ENCODE results near the gene STXBP1.

Gene STXBP1

DNA sequence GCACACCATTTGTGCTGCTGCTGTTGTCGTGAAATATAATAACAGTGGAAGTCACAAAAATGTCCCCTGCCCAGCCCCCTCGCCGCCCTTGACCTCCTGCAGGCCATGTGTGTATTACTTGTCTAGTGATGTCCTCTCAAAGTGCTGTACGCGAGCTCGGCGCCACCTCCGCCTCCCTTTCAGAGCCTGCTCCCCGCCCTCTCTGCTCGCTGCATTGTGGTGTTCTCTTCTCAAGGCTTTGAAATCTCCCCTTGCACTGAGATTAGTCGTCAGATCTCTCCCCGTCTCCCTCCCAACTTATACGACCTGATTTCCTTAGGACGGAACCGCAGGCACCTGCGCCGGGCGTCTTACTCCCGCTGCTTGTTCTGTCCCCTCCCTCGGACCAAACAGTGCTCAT is 80.0 kb downstream of the STXBP1 start:
- Mint-ChIP-seq H3K27ac (no peak overlapping the region), H3K4me3 (no peak overlapping the region), H3K27me3 (ENCODE audit: low read depth) (no peaks in the 10 kb centered on the region), H3K36me3 (ENCODE audit: low read depth) (peaks cover 37% of the 10 kb centered on the region), H3K9me3 (no peaks in the 10 kb centered on the region), H3K4me1 (peaks cover 11% of the 10 kb centered on the region)
- TF ChIP-seq, protein P1, sequence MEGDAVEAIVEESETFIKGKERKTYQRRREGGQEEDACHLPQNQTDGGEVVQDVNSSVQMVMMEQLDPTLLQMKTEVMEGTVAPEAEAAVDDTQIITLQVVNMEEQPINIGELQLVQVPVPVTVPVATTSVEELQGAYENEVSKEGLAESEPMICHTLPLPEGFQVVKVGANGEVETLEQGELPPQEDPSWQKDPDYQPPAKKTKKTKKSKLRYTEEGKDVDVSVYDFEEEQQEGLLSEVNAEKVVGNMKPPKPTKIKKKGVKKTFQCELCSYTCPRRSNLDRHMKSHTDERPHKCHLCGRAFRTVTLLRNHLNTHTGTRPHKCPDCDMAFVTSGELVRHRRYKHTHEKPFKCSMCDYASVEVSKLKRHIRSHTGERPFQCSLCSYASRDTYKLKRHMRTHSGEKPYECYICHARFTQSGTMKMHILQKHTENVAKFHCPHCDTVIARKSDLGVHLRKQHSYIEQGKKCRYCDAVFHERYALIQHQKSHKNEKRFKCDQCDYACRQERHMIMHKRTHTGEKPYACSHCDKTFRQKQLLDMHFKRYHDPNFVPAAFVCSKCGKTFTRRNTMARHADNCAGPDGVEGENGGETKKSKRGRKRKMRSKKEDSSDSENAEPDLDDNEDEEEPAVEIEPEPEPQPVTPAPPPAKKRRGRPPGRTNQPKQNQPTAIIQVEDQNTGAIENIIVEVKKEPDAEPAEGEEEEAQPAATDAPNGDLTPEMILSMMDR (IDR thresholded peaks at IDR 0.05; ENCODE audit: unreplicated experiment in 3 of 3): no peak

DNA sequence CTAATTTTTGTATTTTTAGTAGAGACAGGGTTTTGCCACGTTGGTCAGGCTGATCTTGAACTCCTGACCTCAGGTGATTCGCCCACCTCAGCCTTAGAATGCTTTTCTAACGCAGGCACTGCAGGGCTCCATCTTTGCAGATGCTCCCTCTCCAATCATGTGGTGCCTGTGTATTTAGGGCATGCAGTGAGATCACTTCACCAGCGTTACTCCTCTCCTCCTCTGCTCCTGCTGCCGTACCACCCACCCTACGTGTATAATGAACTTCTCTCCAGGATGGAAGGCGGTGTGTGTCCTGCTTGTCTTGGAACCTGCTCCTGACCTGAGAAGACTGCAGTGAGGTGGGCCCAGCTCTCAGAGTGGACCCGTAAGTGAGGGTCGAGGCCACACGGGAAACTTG is 81.1 kb downstream of the STXBP1 start:
- H3K4me3 Mint-ChIP-seq: no peak overlapping the region
- no peak overlapping the region for H3K27ac Mint-ChIP-seq
- peaks cover 17% of the 10 kb centered on the region for H3K4me1 Mint-ChIP-seq
- H3K9me3 Mint-ChIP-seq: no peaks in the 10 kb centered on the region
- TF ChIP-seq, protein P1 (IDR thresholded peaks at IDR 0.05; ENCODE audit: unreplicated experiment in 3 of 3): no peak
- peaks cover 31% of the 10 kb centered on the region for H3K36me3 Mint-ChIP-seq (ENCODE audit: low read depth)
- H3K27me3 Mint-ChIP-seq (ENCODE audit: low read depth): no peaks in the 10 kb centered on the region

DNA sequence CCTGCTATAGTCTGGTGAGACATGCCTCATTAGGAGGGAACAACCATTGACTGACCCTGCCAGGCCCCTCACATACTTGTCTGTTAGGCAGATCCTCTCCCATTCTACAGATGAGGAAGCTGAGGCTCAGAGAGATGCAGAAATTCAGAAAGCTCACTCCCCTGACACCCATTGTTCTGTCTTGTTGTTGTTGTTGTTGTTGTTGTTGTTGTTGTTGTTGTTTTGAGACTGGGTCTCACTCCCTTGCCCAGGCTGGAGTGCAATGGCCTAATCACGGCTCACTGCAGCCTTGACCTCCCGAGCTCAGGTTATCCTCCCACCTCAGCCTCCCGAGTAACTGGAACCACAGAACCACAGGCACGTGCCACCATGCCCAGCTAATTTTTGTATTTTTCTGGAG is 81.6 kb downstream of the STXBP1 start:
- peaks cover 31% of the 10 kb centered on the region for H3K36me3 Mint-ChIP-seq (ENCODE audit: low read depth)
- TF ChIP-seq, protein P1 (IDR thresholded peaks at IDR 0.05; ENCODE audit: unreplicated experiment in 3 of 3): no peak
- no peaks in the 10 kb centered on the region for H3K9me3 Mint-ChIP-seq
- peaks cover 17% of the 10 kb centered on the region for H3K4me1 Mint-ChIP-seq
- no peak overlapping the region for H3K4me3 Mint-ChIP-seq
- H3K27me3 Mint-ChIP-seq (ENCODE audit: low read depth): no peaks in the 10 kb centered on the region
- no peak overlapping the region for H3K27ac Mint-ChIP-seq

DNA sequence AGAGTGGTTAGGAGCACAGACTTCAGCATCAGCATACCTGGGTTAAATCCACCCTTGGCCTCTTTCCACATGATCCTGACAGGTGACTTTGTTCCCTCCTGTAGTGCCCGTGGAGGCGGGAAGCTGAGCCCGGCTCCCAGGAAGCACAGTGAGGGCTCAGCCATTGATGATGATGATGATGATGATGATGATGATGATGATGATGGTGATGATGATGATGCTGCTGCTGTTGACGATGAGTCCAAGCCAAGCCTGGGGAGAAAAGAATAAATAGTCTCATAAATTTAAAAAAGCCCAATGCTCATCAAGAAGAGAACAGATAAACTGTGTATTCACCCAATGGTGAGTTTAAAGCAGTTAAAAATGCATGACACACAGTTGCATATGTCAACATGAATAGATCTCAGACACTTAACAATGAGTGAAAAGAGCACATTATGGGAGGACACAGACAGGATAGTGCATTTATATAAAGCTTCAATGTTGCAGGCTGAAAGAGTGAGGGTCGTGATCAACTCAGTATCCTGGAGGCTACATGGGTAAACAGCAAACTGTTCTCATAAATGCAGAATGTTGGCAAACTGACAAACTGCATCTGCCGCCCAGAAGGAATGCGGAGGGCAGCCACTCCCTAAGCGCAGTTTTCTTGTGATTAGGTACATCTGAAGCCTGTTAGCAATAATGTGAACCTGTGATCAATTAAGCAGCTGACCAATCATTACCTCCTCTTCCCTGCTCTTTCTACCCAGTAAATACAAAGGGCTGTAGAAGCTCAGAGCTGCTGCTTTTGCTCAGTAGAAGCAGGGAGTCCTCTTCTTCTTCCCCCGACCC is 83.0 kb downstream of the STXBP1 start:
- no peaks in the 10 kb centered on the region for H3K27me3 Mint-ChIP-seq (ENCODE audit: low read depth)
- peaks cover 19% of the 10 kb centered on the region for H3K36me3 Mint-ChIP-seq (ENCODE audit: low read depth)
- H3K4me1 Mint-ChIP-seq: peaks cover 27% of the 10 kb centered on the region
- no peaks in the 10 kb centered on the region for H3K9me3 Mint-ChIP-seq
- TF ChIP-seq, protein P1 (IDR thresholded peaks at IDR 0.05; ENCODE audit: unreplicated experiment in 3 of 3): no peak
- no peak overlapping the region for H3K4me3 Mint-ChIP-seq
- peak overlapping the region; percentile 5 to 29 (median 29) for H3K27ac Mint-ChIP-seq

DNA sequence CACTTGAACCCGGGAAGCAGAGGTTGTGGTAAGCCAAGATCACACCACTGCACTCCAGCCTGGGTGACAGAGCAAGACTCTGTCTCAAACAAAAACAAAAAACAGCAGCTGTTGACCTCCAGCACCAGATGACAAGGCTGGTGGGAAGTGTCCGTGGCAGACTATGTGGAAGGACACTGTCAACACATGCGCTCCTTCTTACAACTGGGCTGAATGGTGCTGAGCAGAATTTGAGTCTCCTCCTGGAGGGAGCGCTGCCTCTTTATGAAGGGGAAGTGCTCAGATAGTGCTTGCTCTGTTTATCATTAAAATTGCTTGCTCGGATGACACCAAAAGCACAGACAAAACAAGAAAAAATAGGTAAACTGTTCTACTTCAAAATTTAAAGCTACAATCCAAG is 85.5 kb downstream of the STXBP1 start:
- Mint-ChIP-seq H3K36me3 (ENCODE audit: low read depth) (no peaks in the 10 kb centered on the region), H3K4me3 (peak overlapping the region in 1 of 3 experiments; percentile 6), H3K27ac (peak overlapping the region in 2 of 3 experiments; percentile 50 to 68), H3K4me1 (peaks cover 39% of the 10 kb centered on the region), H3K9me3 (no peaks in the 10 kb centered on the region), H3K27me3 (ENCODE audit: low read depth) (no peaks in the 10 kb centered on the region)
- TF ChIP-seq, protein P1 (IDR thresholded peaks at IDR 0.05; ENCODE audit: unreplicated experiment in 3 of 3): no peak

DNA sequence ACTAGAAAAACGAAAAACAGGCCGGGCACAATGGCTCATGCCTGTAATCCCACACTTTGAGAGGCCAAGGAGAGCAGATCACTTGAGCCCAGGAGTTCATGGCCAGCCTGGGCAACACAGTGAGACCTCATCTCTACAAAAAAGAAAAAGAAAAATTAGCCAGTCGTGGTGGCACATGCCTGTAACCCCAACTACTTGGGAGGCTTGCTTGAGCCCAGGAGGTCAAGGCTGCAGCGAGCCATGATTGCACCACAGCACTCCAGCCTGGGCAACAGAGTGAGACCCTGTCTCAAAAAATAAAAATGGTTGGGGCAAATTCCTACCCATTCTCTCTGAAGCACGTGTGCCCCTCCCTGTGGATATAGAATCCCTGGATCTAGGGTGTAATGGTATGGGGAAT is 86.3 kb downstream of the STXBP1 start:
- H3K27ac Mint-ChIP-seq: peak overlapping the region in 1 of 3 experiments; percentile 50
- TF ChIP-seq, protein P1 (IDR thresholded peaks at IDR 0.05; ENCODE audit: unreplicated experiment in 3 of 3): no peak
- no peaks in the 10 kb centered on the region for H3K36me3 Mint-ChIP-seq (ENCODE audit: low read depth)
- H3K4me1 Mint-ChIP-seq: peaks cover 39% of the 10 kb centered on the region
- H3K27me3 Mint-ChIP-seq (ENCODE audit: low read depth): peaks cover 4% of the 10 kb centered on the region
- no peaks in the 10 kb centered on the region for H3K9me3 Mint-ChIP-seq
- H3K4me3 Mint-ChIP-seq: peak overlapping the region; percentile 4 to 60 (median 24)

All from nephron (organoid).